DOHH2 (cell line): ENCODE results near the gene RPS2.

Experiments used
- CTCF ChIP-seq: fragments of 200-600 bp; sonication (generic); IDR thresholded peaks from one replicate; pipeline ENCODE4 v1.5.1; 2014; ENCODE audit warnings: antibody characterized with exemption, mild to moderate bottlenecking, low read depth, low read length; ENCODE audit not compliant: poor library complexity, severe bottlenecking
- EZH2phosphoT487 ChIP-seq: fragments of 200-600 bp; sonication (generic); IDR thresholded peaks from 2 replicates; pipeline ENCODE4 v1.6.1; 2017; ENCODE audit warnings: borderline replicate concordance, mild to moderate bottlenecking, antibody characterized with exemption, low read length, moderate library complexity, mixed read lengths

GRCh38 chr16:1917056-1917664, 47.5 kb downstream of the RPS2 start:
- TF ChIP-seq CTCF (no peak), EZH2phosphoT487 (no peak)
